UCSD-AML1 (cell line): ENCODE measurements around the gene METAP1D.

ENCODE experiments used
- DNase-seq: peaks from one replicate; lab custom pipeline; 2025; ENCODE audit not compliant: unreplicated experiment; lab: John Stamatoyannopoulos, UW

Gene METAP1D

DNA sequence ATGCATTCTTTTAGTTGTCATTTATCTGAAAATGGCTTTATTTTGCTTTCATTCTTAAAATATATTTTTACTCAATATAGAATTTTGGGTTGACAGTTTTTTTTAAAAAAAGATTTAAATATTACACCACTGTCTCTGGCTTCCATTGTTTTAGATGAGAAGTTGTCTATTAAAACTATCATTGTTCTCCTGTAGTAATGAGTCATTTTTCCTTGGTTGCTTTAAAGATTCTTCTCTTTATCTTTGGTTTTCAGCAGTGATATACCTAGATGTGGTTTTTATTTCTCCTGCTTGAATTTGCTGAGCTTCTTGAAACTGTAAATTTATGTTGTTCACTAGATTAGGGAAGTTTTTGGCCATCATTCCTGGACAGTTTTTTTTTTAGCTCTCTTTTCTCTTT lies 129.7 kb downstream of the METAP1D start:
- no peak for DNase-seq
